ENCODE data around the gene GMEB2. TPM values are rescaled to one million over a fixed set of nuclear protein-coding genes. Genes with fewer than 3 reads are reported as not detected.

GMEB2 gene
- total and polyA plus RNA-seq, 2 donors (not counting 1 experiment from before 2014, with no cell fraction given): 6.3 to 10.9 TPM

DNA sequence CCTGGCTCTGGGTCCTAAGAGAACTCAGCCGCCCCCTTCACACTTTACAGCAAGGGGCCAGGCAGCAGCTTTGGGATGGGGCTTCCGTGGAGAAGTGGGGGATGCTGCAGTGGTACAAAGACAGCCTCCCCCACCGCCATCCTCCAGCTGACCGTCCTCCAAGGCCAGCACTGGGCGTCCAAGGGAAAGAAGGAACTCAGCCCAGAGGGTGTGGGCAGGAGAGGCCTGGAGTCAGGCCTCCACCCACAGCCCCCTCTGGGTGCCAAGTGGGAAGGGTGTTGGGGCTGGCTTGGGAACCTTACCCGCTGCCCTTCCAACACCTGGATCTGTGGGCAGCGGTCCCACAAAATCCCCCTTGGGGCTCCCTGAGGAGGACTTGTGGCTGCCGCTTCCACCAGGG is 13.2 kb upstream of the GMEB2 start:
- TF ChIP-seq, protein P1, sequence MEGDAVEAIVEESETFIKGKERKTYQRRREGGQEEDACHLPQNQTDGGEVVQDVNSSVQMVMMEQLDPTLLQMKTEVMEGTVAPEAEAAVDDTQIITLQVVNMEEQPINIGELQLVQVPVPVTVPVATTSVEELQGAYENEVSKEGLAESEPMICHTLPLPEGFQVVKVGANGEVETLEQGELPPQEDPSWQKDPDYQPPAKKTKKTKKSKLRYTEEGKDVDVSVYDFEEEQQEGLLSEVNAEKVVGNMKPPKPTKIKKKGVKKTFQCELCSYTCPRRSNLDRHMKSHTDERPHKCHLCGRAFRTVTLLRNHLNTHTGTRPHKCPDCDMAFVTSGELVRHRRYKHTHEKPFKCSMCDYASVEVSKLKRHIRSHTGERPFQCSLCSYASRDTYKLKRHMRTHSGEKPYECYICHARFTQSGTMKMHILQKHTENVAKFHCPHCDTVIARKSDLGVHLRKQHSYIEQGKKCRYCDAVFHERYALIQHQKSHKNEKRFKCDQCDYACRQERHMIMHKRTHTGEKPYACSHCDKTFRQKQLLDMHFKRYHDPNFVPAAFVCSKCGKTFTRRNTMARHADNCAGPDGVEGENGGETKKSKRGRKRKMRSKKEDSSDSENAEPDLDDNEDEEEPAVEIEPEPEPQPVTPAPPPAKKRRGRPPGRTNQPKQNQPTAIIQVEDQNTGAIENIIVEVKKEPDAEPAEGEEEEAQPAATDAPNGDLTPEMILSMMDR (conservative IDR thresholded peaks at IDR 0.05 in 1 of 2, IDR thresholded peaks at IDR 0.05 in 1 of 2; ENCODE audit: low read depth in 1 of 2, low read length in 2 of 2): no peak

DNA sequence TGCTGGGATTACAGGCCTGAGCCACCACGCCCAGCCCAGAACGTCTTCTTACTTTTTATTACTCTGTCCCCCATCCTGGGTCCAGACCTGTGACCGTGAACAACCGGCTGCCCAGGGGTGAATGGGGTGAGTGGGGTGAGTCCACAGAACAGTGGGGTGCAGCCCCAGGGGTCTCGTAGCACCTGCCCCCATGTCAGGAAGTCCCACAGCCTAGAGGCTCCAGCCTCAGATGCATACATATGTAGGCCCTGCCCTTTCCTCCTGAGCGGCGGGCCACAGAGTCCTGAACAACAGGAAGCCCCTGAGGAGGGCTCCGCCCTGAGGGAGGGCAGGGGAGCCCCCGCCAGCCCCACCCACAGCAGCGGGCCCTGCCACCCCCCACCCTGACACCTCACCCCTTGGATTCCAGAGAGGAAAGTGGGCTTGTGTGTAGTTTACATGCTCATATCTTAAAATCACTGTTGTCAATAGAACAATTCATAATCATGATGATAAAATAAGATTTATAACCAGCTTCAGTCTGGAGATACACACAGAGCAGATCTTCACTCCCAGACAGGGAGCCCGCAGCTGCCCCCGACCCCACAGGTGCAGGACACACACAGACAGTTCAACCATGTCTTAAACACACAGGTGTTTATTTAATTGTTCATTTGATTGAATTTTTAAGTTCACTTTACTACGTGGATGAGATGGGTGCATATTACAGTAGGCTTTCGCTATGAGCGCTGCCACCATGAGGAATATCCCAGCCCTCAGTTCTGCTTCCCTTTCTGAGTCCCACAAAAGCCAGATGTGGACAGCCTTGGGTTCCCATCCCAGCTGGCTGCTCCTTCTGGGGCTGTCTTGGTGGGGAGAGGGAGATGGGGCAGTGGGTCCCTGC is 12.4 kb upstream of the GMEB2 start:
- Histone ChIP-seq H3K27ac (ENCODE audit: insufficient read depth, low read length) (no peak overlapping the region), H3K79me2 (ENCODE audit: control insufficient read depth, insufficient read depth, low read length) (no peaks in the 10 kb centered on the region), H3K36me3 (ENCODE audit: control insufficient read depth, insufficient read depth, low read length) (no peaks in the 10 kb centered on the region), H3K27me3 (ENCODE audit: control insufficient read depth, insufficient read depth, low read length) (no peaks in the 10 kb centered on the region), H3K4me2 (ENCODE audit: extremely low read depth, insufficient read depth, low read length) (no peak overlapping the region), H2AFZ (ENCODE audit: low read length) (no peak overlapping the region), H3K9ac (ENCODE audit: insufficient read depth, low read length) (no peak overlapping the region), H3K4me3 (replicated peaks in 1 of 4; ENCODE audit: control extremely low read depth in 1 of 4, insufficient read depth in 1 of 4, low read depth in 3 of 4, low read length in 4 of 4) (no peak overlapping the region), H4K20me1 (ENCODE audit: control insufficient read depth, extremely low read depth, insufficient read depth, low read length) (no peaks in the 10 kb centered on the region), H3K4me1 (ENCODE audit: control insufficient read depth, extremely low read depth, insufficient read depth, low read length) (no peaks in the 10 kb centered on the region), H3K9me3 (ENCODE audit: control insufficient read depth, insufficient read depth, low read depth, low read length) (no peaks in the 10 kb centered on the region)
- DNase-seq (ENCODE audit: low read depth in 2 of 2): no peak
- TF ChIP-seq, protein P1 (conservative IDR thresholded peaks at IDR 0.05 in 1 of 2, IDR thresholded peaks at IDR 0.05 in 1 of 2; ENCODE audit: low read depth in 1 of 2, low read length in 2 of 2): no peak
- no peak for TF ChIP-seq EZH2 (IDR thresholded peaks at IDR 0.05; ENCODE audit: low read length, missing control alignments)

More for the DNA sequence above, 13.2 kb upstream of the GMEB2 start:
- Histone ChIP-seq H3K27me3 (ENCODE audit: control insufficient read depth, insufficient read depth, low read length) (no peaks in the 10 kb centered on the region), H3K4me2 (ENCODE audit: extremely low read depth, insufficient read depth, low read length) (no peak overlapping the region), H2AFZ (ENCODE audit: low read length) (no peak overlapping the region), H3K36me3 (ENCODE audit: control insufficient read depth, insufficient read depth, low read length) (no peaks in the 10 kb centered on the region), H3K27ac (ENCODE audit: insufficient read depth, low read length) (no peak overlapping the region), H3K4me1 (ENCODE audit: control insufficient read depth, extremely low read depth, insufficient read depth, low read length) (no peaks in the 10 kb centered on the region), H3K4me3 (replicated peaks in 1 of 4; ENCODE audit: control extremely low read depth in 1 of 4, insufficient read depth in 1 of 4, low read depth in 3 of 4, low read length in 4 of 4) (no peak overlapping the region), H3K9ac (ENCODE audit: insufficient read depth, low read length) (no peak overlapping the region), H4K20me1 (ENCODE audit: control insufficient read depth, extremely low read depth, insufficient read depth, low read length) (no peaks in the 10 kb centered on the region), H3K79me2 (ENCODE audit: control insufficient read depth, insufficient read depth, low read length) (no peaks in the 10 kb centered on the region), H3K9me3 (ENCODE audit: control insufficient read depth, insufficient read depth, low read depth, low read length) (no peaks in the 10 kb centered on the region)
- DNase-seq (ENCODE audit: low read depth in 2 of 2): no peak

DNA sequence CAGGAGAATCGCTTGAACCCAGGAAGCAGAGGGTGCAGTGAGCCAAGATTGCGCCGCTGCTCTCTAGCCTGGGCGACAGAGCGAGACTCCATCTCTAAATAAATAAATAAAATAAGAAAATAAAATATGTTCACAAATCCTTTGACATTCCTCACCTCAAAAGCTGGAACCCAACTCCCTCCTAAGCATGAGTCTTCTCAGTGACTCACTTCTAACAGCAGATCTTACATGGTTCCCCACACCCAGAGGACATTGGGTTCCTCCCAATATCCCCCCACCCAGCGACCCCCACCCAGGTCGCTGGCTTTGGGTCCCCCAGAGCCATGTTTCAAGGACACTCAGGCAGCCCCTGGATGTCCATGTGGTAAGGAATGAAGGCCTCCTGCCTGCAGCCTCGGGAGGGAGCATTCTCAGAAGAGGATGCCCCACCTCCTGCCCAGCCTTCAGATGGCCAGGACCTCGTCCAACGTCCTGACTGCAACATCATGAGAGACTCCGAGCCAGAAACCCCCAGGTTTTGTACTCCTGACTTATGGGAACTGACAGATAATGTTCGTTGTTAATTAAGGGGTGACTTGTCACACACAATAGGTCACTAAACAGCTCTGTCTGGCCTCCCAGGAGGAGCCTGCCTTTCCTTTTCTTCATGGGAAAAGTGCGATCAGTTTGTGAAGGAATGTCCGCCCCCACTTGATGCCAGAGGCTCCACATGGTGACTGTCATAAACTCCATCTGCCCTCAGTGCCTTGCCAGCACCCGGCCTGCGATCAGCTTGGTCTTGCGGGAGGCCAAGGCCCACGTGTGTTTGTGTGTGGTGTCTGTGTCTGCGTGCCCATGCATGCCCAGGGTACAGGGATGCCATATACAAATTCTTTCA is 10.1 kb upstream of the GMEB2 start:
- H3K79me2 ChIP-seq (ENCODE audit: control insufficient read depth, insufficient read depth, low read length): no peaks in the 10 kb centered on the region
- H3K27me3 ChIP-seq (ENCODE audit: control insufficient read depth, insufficient read depth, low read length): no peaks in the 10 kb centered on the region
- no peak overlapping the region for H3K4me2 ChIP-seq (ENCODE audit: extremely low read depth, insufficient read depth, low read length)
- H3K9me3 ChIP-seq (ENCODE audit: control insufficient read depth, insufficient read depth, low read depth, low read length): no peaks in the 10 kb centered on the region
- H2AFZ ChIP-seq (ENCODE audit: low read length): no peak overlapping the region
- H3K4me3 ChIP-seq (replicated peaks in 1 of 4; ENCODE audit: control extremely low read depth in 1 of 4, insufficient read depth in 1 of 4, low read depth in 3 of 4, low read length in 4 of 4): no peak overlapping the region
- no peaks in the 10 kb centered on the region for H3K36me3 ChIP-seq (ENCODE audit: control insufficient read depth, insufficient read depth, low read length)
- TF ChIP-seq, protein P1 (conservative IDR thresholded peaks at IDR 0.05 in 1 of 2, IDR thresholded peaks at IDR 0.05 in 1 of 2; ENCODE audit: low read depth in 1 of 2, low read length in 2 of 2): no peak
- no peak for TF ChIP-seq EZH2 (IDR thresholded peaks at IDR 0.05; ENCODE audit: low read length, missing control alignments)
- no peaks in the 10 kb centered on the region for H3K4me1 ChIP-seq (ENCODE audit: control insufficient read depth, extremely low read depth, insufficient read depth, low read length)
- peak in 1 of 2 donors; percentile 9 for DNase-seq (ENCODE audit: low read depth in 2 of 2)
- H3K9ac ChIP-seq (ENCODE audit: insufficient read depth, low read length): no peak overlapping the region
- no peak overlapping the region for H3K27ac ChIP-seq (ENCODE audit: insufficient read depth, low read length)
- H4K20me1 ChIP-seq (ENCODE audit: control insufficient read depth, extremely low read depth, insufficient read depth, low read length): no peaks in the 10 kb centered on the region
